Measurements from ENCODE around the gene SIPA1L2.

GRCh38 chr1:232615306-232615800 is 14.6 kb downstream of the SIPA1L2 start:
- TF ChIP-seq, protein P1, sequence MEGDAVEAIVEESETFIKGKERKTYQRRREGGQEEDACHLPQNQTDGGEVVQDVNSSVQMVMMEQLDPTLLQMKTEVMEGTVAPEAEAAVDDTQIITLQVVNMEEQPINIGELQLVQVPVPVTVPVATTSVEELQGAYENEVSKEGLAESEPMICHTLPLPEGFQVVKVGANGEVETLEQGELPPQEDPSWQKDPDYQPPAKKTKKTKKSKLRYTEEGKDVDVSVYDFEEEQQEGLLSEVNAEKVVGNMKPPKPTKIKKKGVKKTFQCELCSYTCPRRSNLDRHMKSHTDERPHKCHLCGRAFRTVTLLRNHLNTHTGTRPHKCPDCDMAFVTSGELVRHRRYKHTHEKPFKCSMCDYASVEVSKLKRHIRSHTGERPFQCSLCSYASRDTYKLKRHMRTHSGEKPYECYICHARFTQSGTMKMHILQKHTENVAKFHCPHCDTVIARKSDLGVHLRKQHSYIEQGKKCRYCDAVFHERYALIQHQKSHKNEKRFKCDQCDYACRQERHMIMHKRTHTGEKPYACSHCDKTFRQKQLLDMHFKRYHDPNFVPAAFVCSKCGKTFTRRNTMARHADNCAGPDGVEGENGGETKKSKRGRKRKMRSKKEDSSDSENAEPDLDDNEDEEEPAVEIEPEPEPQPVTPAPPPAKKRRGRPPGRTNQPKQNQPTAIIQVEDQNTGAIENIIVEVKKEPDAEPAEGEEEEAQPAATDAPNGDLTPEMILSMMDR (IDR thresholded peaks at IDR 0.05): no peak
- TF ChIP-seq POLR2A (IDR thresholded peaks at IDR 0.05): no peak

All from suprapubic skin (tissue), 3 donors.